Bronchial epithelial cell (primary cell): ENCODE data around the gene C1orf21. TPM values are rescaled to one million over a fixed set of nuclear protein-coding genes. Genes with fewer than 3 reads are reported as not detected.

Experiments
- DNase-seq: peaks from one replicate; pipeline ENCODE4 v3.0.0-alpha.2; 2010; ENCODE audit warnings: low read depth
- FAIRE-seq: peaks from 2 replicates; lab custom pipeline; 2011; peaks lifted over from hg19 to GRCh38; lab: Jason Lieb, UNC
- H3K27me3 ChIP-seq: 2 replicates; pipeline ENCODE4 v1.5.1; 2011; ENCODE audit warnings: low read length; ENCODE audit not compliant: control insufficient read depth, insufficient read depth
- H3K36me3 ChIP-seq: 2 replicates; pipeline ENCODE4 v1.5.1; 2011; ENCODE audit warnings: low read length; ENCODE audit not compliant: control insufficient read depth, insufficient read depth
- H3K4me3 ChIP-seq: 2 replicates; pipeline ENCODE4 v1.5.1; 2011; ENCODE audit warnings: mild to moderate bottlenecking, low read depth, low read length, control low read depth
- CTCF ChIP-seq: IDR thresholded peaks from 2 replicates; pipeline ENCODE4 v1.5.1; 2011; ENCODE audit warnings: mild to moderate bottlenecking, moderate library complexity, low read length, control low read depth, inconsistent platforms; ENCODE audit not compliant: insufficient read depth, severe bottlenecking
- total RNA-seq: library from RNA; depleted of rRNA; stranded (reverse); fragments of >200 nt; gene quantifications from 2 replicates; pipeline ENCODE4 v1.2.1, GENCODE V29; 2014

The C1orf21 gene
- total RNA-seq, 1 donor from 2014 or later = 10.3 TPM

- H3K27me3 ChIP-seq = no peaks in the 10 kb centered on the region
- no peak for TF ChIP-seq CTCF
- DNase-seq = no peak
- H3K4me3 ChIP-seq = no peak overlapping the region
- no peaks in the 10 kb centered on the region for H3K36me3 ChIP-seq
- FAIRE-seq = no peak
Observed at GRCh38 chr1:184641894-184642293, 255.1 kb downstream of the C1orf21 start.

GRCh38 chr1:184643661-184644060 lies 256.8 kb downstream of the C1orf21 start:
- no peak overlapping the region for H3K4me3 ChIP-seq
- TF ChIP-seq CTCF = no peak
- no peak for FAIRE-seq
- no peaks in the 10 kb centered on the region for H3K27me3 ChIP-seq
- DNase-seq = no peak
- no peaks in the 10 kb centered on the region for H3K36me3 ChIP-seq

GRCh38 chr1:184644771-184645170 lies 257.9 kb downstream of the C1orf21 start:
- DNase-seq (no peak), FAIRE-seq (no peak)
- TF ChIP-seq CTCF = no peak

GRCh38 chr1:184646178-184646701 lies 259.4 kb downstream of the C1orf21 start:
- no peak for FAIRE-seq
- TF ChIP-seq CTCF = no peak

More at GRCh38 chr1:184644771-184645170, 257.9 kb downstream of the C1orf21 start:
- Histone ChIP-seq H3K36me3 (no peaks in the 10 kb centered on the region), H3K4me3 (no peak overlapping the region), H3K27me3 (peaks cover 1% of the 10 kb centered on the region)

GRCh38 chr1:184646824-184647223 lies 260.0 kb downstream of the C1orf21 start:
- DNase-seq (no peak), FAIRE-seq (no peak)
- Histone ChIP-seq H3K36me3 (no peaks in the 10 kb centered on the region), H3K27me3 (peaks cover 2% of the 10 kb centered on the region), H3K4me3 (no peak overlapping the region)
- TF ChIP-seq CTCF = no peak

More at GRCh38 chr1:184646178-184646701, 259.4 kb downstream of the C1orf21 start:
- Histone ChIP-seq H3K27me3 (peaks cover 2% of the 10 kb centered on the region), H3K36me3 (no peaks in the 10 kb centered on the region), H3K4me3 (no peak overlapping the region)
- DNase-seq = no peak

GRCh38 chr1:184647471-184647870 lies 260.6 kb downstream of the C1orf21 start:
- FAIRE-seq (no peak), DNase-seq (no peak)
- TF ChIP-seq CTCF = no peak
- H3K36me3 ChIP-seq = no peaks in the 10 kb centered on the region
- peaks cover 2% of the 10 kb centered on the region for H3K27me3 ChIP-seq
- H3K4me3 ChIP-seq = no peak overlapping the region
